Heart right ventricle (tissue), 16 donors: Measurements from ENCODE around the gene SPINK6. TPM values are rescaled to one million over a fixed set of nuclear protein-coding genes. Genes with fewer than 3 reads are reported as not detected.

ENCODE experiments used
- ATAC-seq, 8 donors: fragments of 200-7000 bp; cut with Tn5 transposase; one replicate each; pipeline ENCODE4 v1.9.1; 2020; ENCODE audit warnings: mild to moderate bottlenecking in 8 of 8, moderate library complexity in 8 of 8, moderate number of reproducible peaks in 1 of 8
- DNase-seq, 2 donors: peaks; one replicate each; pipeline ENCODE4 v3.0.0-alpha.2; 2020
- H3K27ac ChIP-seq, 10 donors: fragments of 200-600 bp; sonication (generic) in 2 of 10; one replicate each; pipeline versions ENCODE4 v1.5.0 to v1.8.0; 2020 to 2022; ENCODE audit warnings: mild to moderate bottlenecking in 3 of 10
- H3K27me3 ChIP-seq, 7 donors: fragments of 200-600 bp; one replicate each; pipeline ENCODE4 v1.8.0; 2021 to 2022; ENCODE audit warnings: mild to moderate bottlenecking in 2 of 7
- H3K36me3 ChIP-seq, 9 donors: fragments of 200-600 bp; sonication (generic) in 1 of 9; one replicate each; pipeline versions ENCODE4 v1.5.0 to v1.8.0; 2020 to 2022; ENCODE audit warnings: mild to moderate bottlenecking in 2 of 9
- H3K4me1 ChIP-seq, 9 donors: fragments of 200-600 bp; sonication (generic) in 1 of 9; one replicate each; pipeline versions ENCODE4 v1.5.0 to v1.8.0; 2020 to 2022; ENCODE audit warnings: mild to moderate bottlenecking in 4 of 9
- H3K4me3 ChIP-seq, 10 donors: fragments of 200-600 bp; sonication (generic) in 2 of 10; one replicate each; pipeline versions ENCODE4 v1.5.0 to v1.8.0; 2020 to 2022; ENCODE audit warnings: mild to moderate bottlenecking in 7 of 10, moderate library complexity in 2 of 10
- H3K9me3 ChIP-seq, 11 donors: fragments of 200-600 bp in 10 of 11; sonication (generic) in 2 of 11; one replicate each; pipeline versions ENCODE4 v1.5.0 to v1.8.0; 2013 to 2022; ENCODE audit warnings: mild to moderate bottlenecking in 2 of 11, control low read depth in 1 of 11, moderate library complexity in 1 of 11
- WGBS, 2 donors: extraction: QIAGEN DNeasy Blood & Tissue Kit; methylation state at CpG; one replicate each; pipeline ENCODE4 v1.1.7; 2013; ENCODE audit warnings: inconsistent platforms in 1 of 2; 5-methylcytosine and 5-hydroxymethylcytosine counted together
- intact Hi-C, 10 donors: fragments of 100-400 bp; cut with DNase I; formaldehyde crosslinking; loops; one replicate each; pipeline versions ENCODE4 v1.11.1 to v1.14.2; 2022
- polyA plus RNA-seq, 2 donors: library from polyadenylated mRNA; stranded (reverse); fragments of 200-250 nt; gene quantifications; one replicate each; pipeline ENCODE4 v1.2.3, GENCODE V29; 2013
- total RNA-seq, 10 donors: library from RNA; stranded (reverse); fragmentation: NEBNext Ultra II Directional in 3 of 10; extraction: Animal tissue kit (Norgen Biotek cat#: 25700) in 3 of 10; gene quantifications; one replicate each; pipeline versions ENCODE4 v1.2.1 to v1.2.4, GENCODE V29; 2021 to 2023
- TF ChIP-seq, protein P1 (sequence below), 9 donors: fragments of 200-600 bp; sonication (generic) in 2 of 9; IDR thresholded peaks; one replicate each; pipeline versions ENCODE4 v1.5.0 to v1.8.0; 2021 to 2022; ENCODE audit warnings: antibody characterized with exemption in 9 of 9, mild to moderate bottlenecking in 5 of 9, moderate library complexity in 1 of 9
- donor health status: Arrhythmogenic right ventricular cardiomyopathy.
- donor health status: ischemic (EF 13 %, LVEDD 7.1; RV severe dilation, severe dysfunction).
- donor health status: healthy with polysubstance abuse.
- donor health status: DM: no; HTN: yes; CAD: no.
- donor health status: DM: no; HTN: no; CAD: no.
- donor health status: ischemic (EF 25% LVEDD 6.9; RV normal size, moderate dysfunction).
- donor health status: ischemic (EF 25% LVEDD 5.7; RV mildly dilated, moderate dysfunction).
- donor health status: healthy.
- donor health status: DM: yes; HTN: yes; CAD: no.
- donor health status: Ischemic cardiomyopathy.
- donor health status: ischemic (EF 35%, LVEDD 5.7; RV mildly dilated, moderate dysfunction).
- donor health status: nonischemic (EF 11% LVEDD 7.7; RV severe dilation, severe dysfunction).
- donor health status: DM: yes; HTN: yes; CAD: no.
- donor health status: PGD.
- donor health status: ischemic (EF 29% LVEDD 5.4; RV normal size, mild dysfunction).
- donor health status: nonischemic (EF 23%, LVEDD 6.1; RV moderate dilation, normal function).

SPINK6 gene
- total and polyA plus RNA-seq, 12 donors, result not detected

DNA sequence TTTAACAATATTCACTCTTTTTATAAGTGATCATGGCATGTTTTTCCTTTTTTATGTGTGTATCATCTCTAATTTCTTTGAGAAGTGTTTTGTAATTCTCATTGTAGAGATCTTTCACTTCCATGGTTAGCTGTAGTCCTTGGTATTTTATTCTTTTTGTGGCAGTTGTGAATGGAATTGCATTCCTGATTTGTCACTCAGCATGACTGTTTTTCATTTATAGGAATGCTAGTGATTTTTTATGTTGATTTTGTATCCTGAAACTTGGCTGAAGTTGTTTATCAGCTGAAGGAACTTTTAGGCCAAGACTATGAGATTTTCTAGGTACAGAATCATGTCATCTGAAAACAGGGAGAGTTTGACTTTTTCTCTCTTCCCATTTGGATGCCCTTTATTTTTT, 52.6 kb downstream of the SPINK6 start:
- Histone ChIP-seq H3K27ac (no peak overlapping the region), H3K36me3 (no peaks in the 10 kb centered on the region), H3K27me3 (no peaks in the 10 kb centered on the region), H3K9me3 (peaks cover 0 to 57% (median 23%) of the 10 kb centered on the region in 11 donors), H3K4me1 (no peaks in the 10 kb centered on the region), H3K4me3 (no peak overlapping the region)
- TF ChIP-seq, protein P1, sequence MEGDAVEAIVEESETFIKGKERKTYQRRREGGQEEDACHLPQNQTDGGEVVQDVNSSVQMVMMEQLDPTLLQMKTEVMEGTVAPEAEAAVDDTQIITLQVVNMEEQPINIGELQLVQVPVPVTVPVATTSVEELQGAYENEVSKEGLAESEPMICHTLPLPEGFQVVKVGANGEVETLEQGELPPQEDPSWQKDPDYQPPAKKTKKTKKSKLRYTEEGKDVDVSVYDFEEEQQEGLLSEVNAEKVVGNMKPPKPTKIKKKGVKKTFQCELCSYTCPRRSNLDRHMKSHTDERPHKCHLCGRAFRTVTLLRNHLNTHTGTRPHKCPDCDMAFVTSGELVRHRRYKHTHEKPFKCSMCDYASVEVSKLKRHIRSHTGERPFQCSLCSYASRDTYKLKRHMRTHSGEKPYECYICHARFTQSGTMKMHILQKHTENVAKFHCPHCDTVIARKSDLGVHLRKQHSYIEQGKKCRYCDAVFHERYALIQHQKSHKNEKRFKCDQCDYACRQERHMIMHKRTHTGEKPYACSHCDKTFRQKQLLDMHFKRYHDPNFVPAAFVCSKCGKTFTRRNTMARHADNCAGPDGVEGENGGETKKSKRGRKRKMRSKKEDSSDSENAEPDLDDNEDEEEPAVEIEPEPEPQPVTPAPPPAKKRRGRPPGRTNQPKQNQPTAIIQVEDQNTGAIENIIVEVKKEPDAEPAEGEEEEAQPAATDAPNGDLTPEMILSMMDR (IDR thresholded peaks at IDR 0.05), result no peak
- no peak for ATAC-seq
- no peak for DNase-seq
- intact Hi-C loops, result no loop called here

DNA sequence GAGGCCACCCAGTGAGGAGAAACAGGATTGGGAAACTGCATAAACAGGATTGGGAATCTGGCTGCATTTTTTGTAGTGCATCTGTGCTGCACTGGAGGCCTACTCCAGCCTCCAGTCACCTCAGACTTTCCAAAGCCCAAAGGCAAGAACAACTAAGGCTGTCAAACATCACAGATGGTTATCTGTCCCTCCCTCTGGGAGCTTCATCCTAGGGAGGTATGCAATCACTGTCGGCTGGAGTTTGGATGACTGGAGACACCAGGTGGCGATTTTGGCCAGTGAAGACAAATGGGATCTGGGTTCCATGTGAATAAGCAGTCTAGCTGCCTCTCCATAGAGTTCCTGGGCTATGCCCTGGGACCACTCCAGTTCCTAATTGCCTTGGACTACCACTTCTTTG, 56.4 kb downstream of the SPINK6 start:
- intact Hi-C loops, result no loop called here
- Histone ChIP-seq H3K27me3 (no peaks in the 10 kb centered on the region), H3K4me3 (no peak overlapping the region), H3K9me3 (peaks cover 0 to 48% (median 23%) of the 10 kb centered on the region in 11 donors), H3K36me3 (no peaks in the 10 kb centered on the region), H3K4me1 (no peaks in the 10 kb centered on the region), H3K27ac (no peak overlapping the region)
- DNase-seq, result no peak
- TF ChIP-seq, protein P1 (IDR thresholded peaks at IDR 0.05), result no peak
- no peak for ATAC-seq
- WGBS, 2 donors, result 69 to 72% methylated on average over 2 of the region's 2 CpGs

DNA sequence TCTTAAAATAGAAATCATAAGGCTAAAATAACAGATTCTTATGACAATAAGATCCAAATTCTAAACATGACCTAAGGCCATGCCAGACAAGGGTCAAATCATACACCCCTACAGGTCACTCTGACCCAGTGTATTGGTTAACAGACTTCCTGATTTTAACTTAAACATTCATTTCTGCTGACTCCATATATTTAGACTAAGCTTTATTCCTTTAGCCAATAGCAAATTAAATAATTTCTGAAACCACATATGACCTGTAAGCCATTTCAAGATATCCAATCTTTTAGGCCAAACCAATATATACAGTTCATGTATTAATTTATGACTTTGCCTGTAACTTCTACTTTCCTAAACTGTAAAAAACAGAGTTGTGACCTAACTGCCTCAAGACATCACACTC, 58.4 kb downstream of the SPINK6 start:
- H3K9me3 ChIP-seq, result peaks cover 0 to 45% (median 20%) of the 10 kb centered on the region in 11 donors
- no peaks in the 10 kb centered on the region for H3K4me1 ChIP-seq
- TF ChIP-seq, protein P1 (IDR thresholded peaks at IDR 0.05), result no peak
- ATAC-seq (no peak), DNase-seq (no peak)
- no peaks in the 10 kb centered on the region for H3K36me3 ChIP-seq
- H3K27me3 ChIP-seq, result no peaks in the 10 kb centered on the region
- no peak overlapping the region for H3K27ac ChIP-seq
- intact Hi-C loops, result no loop called here
- no peak overlapping the region for H3K4me3 ChIP-seq

Other genes starting within 250 kb of the SPINK6 start
- gene SPINK5, start 139.1 kb upstream of the SPINK6 start, total RNA-seq, result 1 to 10 TPM in 1 of 10 donors, under 1 TPM in 8, not detected in 1; 0.07 to 1.2 (median 0.19) TPM
- 1 to 10 TPM; 1.4 to 3.4 TPM for gene SPINK5, start 139.1 kb upstream of the SPINK6 start, polyA plus RNA-seq
- gene SPINK14, start 34.5 kb upstream of the SPINK6 start, total RNA-seq, result not detected
- not detected for gene SPINK14, start 34.5 kb upstream of the SPINK6 start, polyA plus RNA-seq
- gene MARCOL, start 35.5 kb downstream of the SPINK6 start, total RNA-seq, result not detected
- gene MARCOL, start 35.5 kb downstream of the SPINK6 start, polyA plus RNA-seq, result not detected
- not detected for gene SPINK13, start 65.8 kb downstream of the SPINK6 start, total RNA-seq
- under 1 TPM in 1 of 2 donors, not detected in 1; 0.32 TPM for gene SPINK13, start 65.8 kb downstream of the SPINK6 start, polyA plus RNA-seq
- not detected for gene SPINK7, start 109.4 kb downstream of the SPINK6 start, total RNA-seq
- not detected for gene SPINK7, start 109.4 kb downstream of the SPINK6 start, polyA plus RNA-seq
- gene SPINK9, start 132.5 kb downstream of the SPINK6 start, total RNA-seq, result under 1 TPM in 1 of 10 donors, not detected in 9; 0.57 TPM
- not detected for gene SPINK9, start 132.5 kb downstream of the SPINK6 start, polyA plus RNA-seq
- 10 to 100 TPM; 31.7 to 66.4 (median 48.4) TPM for gene FBXO38, start 180.9 kb downstream of the SPINK6 start, total RNA-seq
- 10 to 100 TPM; 10.2 to 15.0 TPM for gene FBXO38, start 180.9 kb downstream of the SPINK6 start, polyA plus RNA-seq